Esophagus muscularis mucosa (tissue), 4 donors: ENCODE data around the gene RET. TPM values are rescaled to one million over a fixed set of nuclear protein-coding genes. Genes with fewer than 3 reads are reported as not detected.

ENCODE experiments used
- DNase-seq: peaks from one replicate; pipeline ENCODE4 v3.0.0-alpha.2; 2017; ENCODE audit errors: extremely low spot score
- H3K27ac ChIP-seq, 4 donors: fragments of 200-600 bp; sonication (generic); replicated peaks in 1 of 4; 1 replicate in 3 of 4; 2 replicates in 1 of 4; pipeline ENCODE4 v1.5.1; 2016 to 2019; ENCODE audit warnings: mild to moderate bottlenecking in 1 of 4
- H3K27me3 ChIP-seq, 4 donors: fragments of 200-600 bp; sonication (generic); one replicate each; pipeline versions ENCODE4 v1.5.1 to v1.6.0; 2016 to 2019
- H3K36me3 ChIP-seq, 4 donors: fragments of 200-600 bp; sonication (generic); one replicate each; pipeline ENCODE4 v1.5.1; 2016 to 2019
- H3K4me1 ChIP-seq, 4 donors: fragments of 200-600 bp; sonication (generic); one replicate each; pipeline ENCODE4 v1.5.1; 2016 to 2019
- H3K4me3 ChIP-seq, 4 donors: fragments of 200-600 bp; sonication (generic); 1 replicate in 2 of 4; 2 replicates in 2 of 4; pipeline ENCODE4 v1.5.1; 2016 to 2019; ENCODE audit warnings: mild to moderate bottlenecking in 4 of 4, moderate library complexity in 1 of 4
- H3K9me3 ChIP-seq, 4 donors: fragments of 200-600 bp; sonication (generic); 1 replicate in 3 of 4; 2 replicates in 1 of 4; pipeline ENCODE4 v1.5.1; 2016 to 2019
- EP300 ChIP-seq: sonication (generic); formaldehyde crosslinking; IDR thresholded peaks from one replicate; pipeline ENCODE4 v1.6.1; 2017; ENCODE audit warnings: antibody characterized with exemption
- POLR2A ChIP-seq: fragments of 450-650 bp; IDR thresholded peaks from one replicate; pipeline ENCODE4 v1.6.1; 2017; ENCODE audit warnings: antibody characterized with exemption, moderate library complexity, mild to moderate bottlenecking, low read depth
- POLR2AphosphoS5 ChIP-seq, 2 donors: sonication (generic); formaldehyde crosslinking; IDR thresholded peaks; one replicate each; pipeline ENCODE4 v1.6.1; 2017; ENCODE audit warnings: antibody characterized with exemption in 2 of 2
- WGBS: methylation state at CpG from one replicate; pipeline ENCODE4 v1.1.5; 2018; 5-methylcytosine and 5-hydroxymethylcytosine counted together
- intact Hi-C: fragments of 100-400 bp; cut with DNase I; formaldehyde crosslinking; loops from one replicate; pipeline ENCODE4 v1.15.1; 2023
- total RNA-seq, 4 donors: library from RNA; depleted of rRNA; stranded (reverse); fragments of >200 nt; gene quantifications; one replicate each; pipeline versions ENCODE4 v1.1.0 to v1.2.1, GENCODE V29; 2016
- TF ChIP-seq, protein P1 (sequence below), 3 experiments: fragments of 200-600 bp in 2 of 3; fragments of 450-650 bp in 1 of 3; sonication (generic) in 2 of 3; IDR thresholded peaks; one replicate each; pipeline ENCODE4 v1.5.1; 2017 to 2019; ENCODE audit warnings: antibody characterized with exemption in 3 of 3, mild to moderate bottlenecking in 2 of 3, moderate library complexity in 1 of 3

RET gene
- total RNA-seq, 4 donors from 2014 or later: 1.7 to 4.0 (median 3.0) TPM

DNA sequence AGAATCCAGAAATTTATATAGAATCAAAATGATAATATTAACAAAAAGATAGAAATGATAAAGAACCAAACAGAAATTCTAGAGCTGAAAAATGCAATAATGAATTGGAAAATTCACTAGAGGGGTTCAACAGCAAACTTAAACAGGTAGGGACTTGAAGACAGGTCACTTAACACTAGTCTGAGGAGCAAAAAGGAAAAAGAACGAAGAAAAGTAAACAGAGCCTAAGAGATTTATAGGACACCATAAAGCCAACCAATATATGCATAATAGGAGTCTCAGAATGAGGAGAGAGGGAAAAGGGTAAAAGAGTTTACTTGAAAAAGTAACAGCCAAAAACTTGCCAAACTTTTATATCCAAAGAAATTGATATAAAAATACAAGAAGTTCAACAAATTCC, 44.3 kb upstream of the RET start:
- Histone ChIP-seq H3K4me1 (no peaks in the 10 kb centered on the region), H3K9me3 (peaks cover 0 to 34% (median 18%) of the 10 kb centered on the region in 4 donors), H3K27me3 (peaks cover 0 to 8% (median 0%) of the 10 kb centered on the region in 4 donors), H3K27ac (no peak overlapping the region), H3K36me3 (no peaks in the 10 kb centered on the region), H3K4me3 (no peak overlapping the region)
- intact Hi-C loops: no loop called here
- DNase-seq: no peak
- no peak for TF ChIP-seq EP300
- TF ChIP-seq, protein P1, sequence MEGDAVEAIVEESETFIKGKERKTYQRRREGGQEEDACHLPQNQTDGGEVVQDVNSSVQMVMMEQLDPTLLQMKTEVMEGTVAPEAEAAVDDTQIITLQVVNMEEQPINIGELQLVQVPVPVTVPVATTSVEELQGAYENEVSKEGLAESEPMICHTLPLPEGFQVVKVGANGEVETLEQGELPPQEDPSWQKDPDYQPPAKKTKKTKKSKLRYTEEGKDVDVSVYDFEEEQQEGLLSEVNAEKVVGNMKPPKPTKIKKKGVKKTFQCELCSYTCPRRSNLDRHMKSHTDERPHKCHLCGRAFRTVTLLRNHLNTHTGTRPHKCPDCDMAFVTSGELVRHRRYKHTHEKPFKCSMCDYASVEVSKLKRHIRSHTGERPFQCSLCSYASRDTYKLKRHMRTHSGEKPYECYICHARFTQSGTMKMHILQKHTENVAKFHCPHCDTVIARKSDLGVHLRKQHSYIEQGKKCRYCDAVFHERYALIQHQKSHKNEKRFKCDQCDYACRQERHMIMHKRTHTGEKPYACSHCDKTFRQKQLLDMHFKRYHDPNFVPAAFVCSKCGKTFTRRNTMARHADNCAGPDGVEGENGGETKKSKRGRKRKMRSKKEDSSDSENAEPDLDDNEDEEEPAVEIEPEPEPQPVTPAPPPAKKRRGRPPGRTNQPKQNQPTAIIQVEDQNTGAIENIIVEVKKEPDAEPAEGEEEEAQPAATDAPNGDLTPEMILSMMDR (IDR thresholded peaks at IDR 0.05): no peak
- TF ChIP-seq POLR2AphosphoS5 (IDR thresholded peaks at IDR 0.05): no peak
- TF ChIP-seq POLR2A: no peak
- 75% methylated on average over 1 of the region's 1 CpG for WGBS

GRCh38 chr10:43035800-43036199, 41.1 kb upstream of the RET start:
- H3K27me3 ChIP-seq: no peaks in the 10 kb centered on the region
- intact Hi-C loops: no loop called here
- H3K9me3 ChIP-seq: peaks cover 0 to 29% (median 18%) of the 10 kb centered on the region in 4 donors
- 56% methylated on average over 4 of the region's 4 CpGs for WGBS
- TF ChIP-seq POLR2A: no peak
- TF ChIP-seq, protein P1 (IDR thresholded peaks at IDR 0.05): no peak
- no peak for TF ChIP-seq EP300
- TF ChIP-seq POLR2AphosphoS5 (IDR thresholded peaks at IDR 0.05): no peak
- H3K27ac ChIP-seq: no peak overlapping the region
- H3K4me3 ChIP-seq: no peak overlapping the region
- no peaks in the 10 kb centered on the region for H3K36me3 ChIP-seq
- H3K4me1 ChIP-seq: no peaks in the 10 kb centered on the region
- peak; percentile 78 for DNase-seq

GRCh38 chr10:43036481-43037428, 40.1 kb upstream of the RET start:
- Histone ChIP-seq H3K27me3 (no peaks in the 10 kb centered on the region), H3K9me3 (peaks cover 0 to 24% (median 17%) of the 10 kb centered on the region in 4 donors), H3K36me3 (no peaks in the 10 kb centered on the region), H3K4me1 (no peaks in the 10 kb centered on the region), H3K4me3 (no peak overlapping the region), H3K27ac (no peak overlapping the region)
- no peak for TF ChIP-seq POLR2A
- TF ChIP-seq POLR2AphosphoS5 (IDR thresholded peaks at IDR 0.05): no peak
- no peak for TF ChIP-seq EP300
- TF ChIP-seq, protein P1 (IDR thresholded peaks at IDR 0.05): no peak
- intact Hi-C loops: no loop called here
- WGBS: 91% methylated on average over 15 of the region's 16 CpGs
- peak; percentile 80 for DNase-seq

DNA sequence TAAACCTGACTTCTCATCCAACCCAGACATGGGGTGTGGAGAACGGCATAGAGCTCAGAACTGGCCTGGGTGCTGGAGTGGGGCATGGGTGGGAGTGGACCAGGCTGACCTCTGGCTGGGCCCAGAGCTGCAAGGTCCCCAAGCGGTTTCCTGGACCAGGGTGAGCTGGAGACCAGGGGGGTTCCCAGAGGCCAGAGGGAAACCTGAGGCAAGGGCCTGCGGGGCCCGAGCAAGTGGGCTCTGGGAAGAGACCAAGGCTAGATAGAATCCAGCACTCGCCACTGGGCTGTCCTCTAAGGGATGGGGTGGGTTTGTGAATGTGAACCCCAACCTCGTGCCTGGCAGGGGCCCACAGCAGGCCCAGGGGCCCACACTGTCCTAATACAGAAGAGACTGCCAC, 39.4 kb upstream of the RET start:
- 77% methylated on average over 6 of the region's 6 CpGs for WGBS
- H3K9me3 ChIP-seq: peaks cover 0 to 17% (median 11%) of the 10 kb centered on the region in 4 donors
- intact Hi-C loops: no loop called here
- DNase-seq: peak; percentile 68
- no peaks in the 10 kb centered on the region for H3K27me3 ChIP-seq
- H3K4me1 ChIP-seq: no peaks in the 10 kb centered on the region
- H3K36me3 ChIP-seq: no peaks in the 10 kb centered on the region
- TF ChIP-seq, protein P1 (IDR thresholded peaks at IDR 0.05): no peak
- no peak for TF ChIP-seq EP300
- TF ChIP-seq POLR2A: no peak
- TF ChIP-seq POLR2AphosphoS5 (IDR thresholded peaks at IDR 0.05): no peak
- H3K4me3 ChIP-seq: no peak overlapping the region
- no peak overlapping the region for H3K27ac ChIP-seq
